HFFc6 (cell line): ENCODE data around the gene BRSK1. TPM values are rescaled to one million over a fixed set of nuclear protein-coding genes. Genes with fewer than 3 reads are reported as not detected.

Source experiments
- DNase-seq: peaks from one replicate; pipeline ENCODE4 v3.0.0-alpha.2; 2018
- H3K27ac Mint-ChIP-seq: 2 replicates; pipeline ENCODE4 v1.8.0; 2020; ENCODE audit warnings: mild to moderate bottlenecking, mixed read lengths
- H3K27me3 Mint-ChIP-seq: 2 replicates; pipeline ENCODE4 v1.8.0; 2021; ENCODE audit warnings: mild to moderate bottlenecking, moderate library complexity, mixed read lengths; ENCODE audit not compliant: insufficient read depth
- H3K36me3 Mint-ChIP-seq: 2 replicates; pipeline ENCODE4 v1.8.0; 2021; ENCODE audit warnings: low read depth, mixed read lengths
- H3K4me1 Mint-ChIP-seq: 2 replicates; pipeline ENCODE4 v1.8.0; 2020; ENCODE audit warnings: low read depth, mixed read lengths
- H3K4me3 Mint-ChIP-seq: 2 replicates; pipeline ENCODE4 v1.8.0; 2020; ENCODE audit warnings: mild to moderate bottlenecking, moderate library complexity, mixed read lengths
- H3K9me3 Mint-ChIP-seq: 2 replicates; pipeline ENCODE4 v1.8.0; 2020; ENCODE audit warnings: mild to moderate bottlenecking, mixed read lengths
- CTCF ChIP-seq: fragments of 200-600 bp; sonication (generic); IDR thresholded peaks from 2 replicates; pipeline ENCODE4 v1.5.0; 2021; ENCODE audit warnings: antibody characterized with exemption, mild to moderate bottlenecking
- total RNA-seq, 6 experiments: library from RNA; stranded (reverse); fragmentation: NEBNext Ultra II Directional; extraction: Animal tissue kit (Norgen Biotek cat#: 25700); gene quantifications; 2 replicates in 1 of 6; 3 replicates in 5 of 6; pipeline ENCODE4 v1.2.3, GENCODE V29; 2021

Gene BRSK1
- total RNA-seq, 6 experiments from 2014 or later, result 10.9 to 12.0 (median 11.3) TPM

- peaks cover 9% of the 10 kb centered on the region for H3K9me3 Mint-ChIP-seq
- no peak overlapping the region for H3K4me3 Mint-ChIP-seq
- no peak for TF ChIP-seq CTCF
- H3K27ac Mint-ChIP-seq, result no peak overlapping the region
- no peak for DNase-seq
- H3K36me3 Mint-ChIP-seq, result peaks cover 20% of the 10 kb centered on the region
- H3K4me1 Mint-ChIP-seq, result peaks cover 4% of the 10 kb centered on the region; the same call in 1 of the 2 replicates
- H3K27me3 Mint-ChIP-seq, result no peaks in the 10 kb centered on the region
Observed at GRCh38 chr19:55265173-55265572, 18.6 kb upstream of the BRSK1 start.

- no peaks in the 10 kb centered on the region for H3K27me3 Mint-ChIP-seq
- no peak overlapping the region for H3K27ac Mint-ChIP-seq
- no peak for TF ChIP-seq CTCF
- H3K4me3 Mint-ChIP-seq, result no peak overlapping the region
- DNase-seq, result no peak
- H3K9me3 Mint-ChIP-seq, result peaks cover 9% of the 10 kb centered on the region
- no peaks in the 10 kb centered on the region for H3K4me1 Mint-ChIP-seq
- H3K36me3 Mint-ChIP-seq, result peaks cover 20% of the 10 kb centered on the region
Observed at GRCh38 chr19:55265723-55266386, 17.9 kb upstream of the BRSK1 start.

- Mint-ChIP-seq H3K27ac (no peak overlapping the region), H3K36me3 (peaks cover 21% of the 10 kb centered on the region), H3K27me3 (no peaks in the 10 kb centered on the region), H3K9me3 (peaks cover 9% of the 10 kb centered on the region), H3K4me3 (no peak overlapping the region), H3K4me1 (no peaks in the 10 kb centered on the region)
- TF ChIP-seq CTCF, result no peak
- DNase-seq, result no peak
Observed at GRCh38 chr19:55266404-55266803, 17.4 kb upstream of the BRSK1 start.

DNA sequence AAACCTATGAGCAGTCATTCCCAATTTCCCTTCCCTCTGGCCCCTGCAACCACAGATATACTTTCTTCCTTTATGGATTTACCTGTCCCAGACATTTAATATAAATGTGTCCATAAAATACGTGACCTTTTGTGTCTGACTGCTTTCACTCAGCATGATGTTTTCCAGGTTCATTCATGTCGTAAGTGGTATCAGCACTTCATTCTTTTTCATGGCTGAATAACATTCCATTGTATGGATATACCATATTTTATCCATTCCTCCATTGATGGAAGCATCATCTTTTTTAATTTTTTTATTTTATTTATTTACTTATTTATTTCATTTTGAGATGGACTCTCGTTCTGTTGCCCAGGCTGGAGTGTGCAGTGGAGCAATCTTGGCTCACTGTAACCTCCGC lies 17.0 kb upstream of the BRSK1 start:
- DNase-seq, result no peak
- peaks cover 24% of the 10 kb centered on the region for H3K36me3 Mint-ChIP-seq
- no peak overlapping the region for H3K4me3 Mint-ChIP-seq
- TF ChIP-seq CTCF, result no peak
- H3K27me3 Mint-ChIP-seq, result no peaks in the 10 kb centered on the region
- no peak overlapping the region for H3K27ac Mint-ChIP-seq
- H3K4me1 Mint-ChIP-seq, result no peaks in the 10 kb centered on the region
- H3K9me3 Mint-ChIP-seq, result peaks cover 9% of the 10 kb centered on the region

DNA sequence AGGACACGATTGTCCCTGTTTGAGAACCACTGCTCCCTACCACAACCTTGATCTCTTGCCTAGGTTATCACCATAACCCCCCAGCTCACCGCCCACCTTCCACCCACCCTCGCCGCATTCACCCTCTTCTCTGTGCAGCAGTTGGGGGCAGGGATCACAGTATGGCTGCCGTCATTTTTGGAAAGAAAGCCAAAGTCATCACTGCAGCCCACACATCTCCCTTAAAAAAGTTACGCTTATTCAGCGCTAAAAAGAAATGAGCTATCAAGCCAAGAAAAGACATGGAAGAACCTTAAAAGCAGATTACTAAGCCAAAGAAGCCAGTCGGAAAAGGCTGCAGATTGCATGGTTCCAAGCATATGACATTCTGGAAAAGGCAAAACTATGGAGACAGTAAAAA lies 14.5 kb upstream of the BRSK1 start:
- H3K27ac Mint-ChIP-seq, result no peak overlapping the region

More for the DNA sequence above, 14.5 kb upstream of the BRSK1 start:
- TF ChIP-seq CTCF, result no peak
- no peaks in the 10 kb centered on the region for H3K4me1 Mint-ChIP-seq
- peaks cover 9% of the 10 kb centered on the region for H3K9me3 Mint-ChIP-seq
- no peak for DNase-seq
- H3K4me3 Mint-ChIP-seq, result no peak overlapping the region
- no peaks in the 10 kb centered on the region; the same call in 1 of the 2 replicates for H3K27me3 Mint-ChIP-seq
- peaks cover 30% of the 10 kb centered on the region for H3K36me3 Mint-ChIP-seq
